Measurements from ENCODE around the gene PPP4R4. TPM values are rescaled to one million over a fixed set of nuclear protein-coding genes. Genes with fewer than 3 reads are reported as not detected.
A peak's percentile ranks its signal among the peaks of the same experiment; 100 is the strongest.

The PPP4R4 gene
- polyA plus RNA-seq, 1 donor from 2014 or later = 4.8 TPM

DNA sequence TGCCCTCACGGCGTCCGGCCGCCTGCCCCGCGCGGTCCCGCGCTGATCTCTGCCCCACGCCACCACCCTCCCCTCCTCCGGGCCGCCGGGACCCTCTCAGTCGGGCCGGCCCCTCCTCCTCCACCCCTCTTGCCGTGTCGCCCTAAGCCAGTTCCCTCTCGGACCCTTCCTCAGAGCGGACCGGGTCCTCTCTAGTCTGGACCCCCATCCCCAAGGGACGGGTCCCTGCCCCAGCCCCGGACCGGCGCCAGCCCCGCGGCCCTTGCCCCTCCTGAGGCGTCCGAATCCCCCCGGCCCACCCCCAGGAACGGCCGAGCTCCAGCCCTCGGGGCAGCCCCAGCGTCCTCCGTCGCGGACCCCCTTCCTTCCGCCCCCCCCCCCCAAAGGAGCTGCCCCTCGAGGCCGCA, 485 bp downstream of the PPP4R4 start:
- no peak overlapping the region for H3K4me2 ChIP-seq (ENCODE audit: low read length)
- H3K27me3 ChIP-seq (ENCODE audit: insufficient read depth, low read depth, low read length) = peaks cover 30% of the 10 kb centered on the region
- TF ChIP-seq, protein P1, sequence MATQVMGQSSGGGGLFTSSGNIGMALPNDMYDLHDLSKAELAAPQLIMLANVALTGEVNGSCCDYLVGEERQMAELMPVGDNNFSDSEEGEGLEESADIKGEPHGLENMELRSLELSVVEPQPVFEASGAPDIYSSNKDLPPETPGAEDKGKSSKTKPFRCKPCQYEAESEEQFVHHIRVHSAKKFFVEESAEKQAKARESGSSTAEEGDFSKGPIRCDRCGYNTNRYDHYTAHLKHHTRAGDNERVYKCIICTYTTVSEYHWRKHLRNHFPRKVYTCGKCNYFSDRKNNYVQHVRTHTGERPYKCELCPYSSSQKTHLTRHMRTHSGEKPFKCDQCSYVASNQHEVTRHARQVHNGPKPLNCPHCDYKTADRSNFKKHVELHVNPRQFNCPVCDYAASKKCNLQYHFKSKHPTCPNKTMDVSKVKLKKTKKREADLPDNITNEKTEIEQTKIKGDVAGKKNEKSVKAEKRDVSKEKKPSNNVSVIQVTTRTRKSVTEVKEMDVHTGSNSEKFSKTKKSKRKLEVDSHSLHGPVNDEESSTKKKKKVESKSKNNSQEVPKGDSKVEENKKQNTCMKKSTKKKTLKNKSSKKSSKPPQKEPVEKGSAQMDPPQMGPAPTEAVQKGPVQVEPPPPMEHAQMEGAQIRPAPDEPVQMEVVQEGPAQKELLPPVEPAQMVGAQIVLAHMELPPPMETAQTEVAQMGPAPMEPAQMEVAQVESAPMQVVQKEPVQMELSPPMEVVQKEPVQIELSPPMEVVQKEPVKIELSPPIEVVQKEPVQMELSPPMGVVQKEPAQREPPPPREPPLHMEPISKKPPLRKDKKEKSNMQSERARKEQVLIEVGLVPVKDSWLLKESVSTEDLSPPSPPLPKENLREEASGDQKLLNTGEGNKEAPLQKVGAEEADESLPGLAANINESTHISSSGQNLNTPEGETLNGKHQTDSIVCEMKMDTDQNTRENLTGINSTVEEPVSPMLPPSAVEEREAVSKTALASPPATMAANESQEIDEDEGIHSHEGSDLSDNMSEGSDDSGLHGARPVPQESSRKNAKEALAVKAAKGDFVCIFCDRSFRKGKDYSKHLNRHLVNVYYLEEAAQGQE (IDR thresholded peaks at IDR 0.05; ENCODE audit: borderline replicate concordance) = no peak
- no peak for TF ChIP-seq MXI1 (conservative IDR thresholded peaks at IDR 0.05; ENCODE audit: poor library complexity, severe bottlenecking)
- TF ChIP-seq POLR2AphosphoS5 (IDR thresholded peaks at IDR 0.05) = no peak
- TF ChIP-seq RAD21 (conservative IDR thresholded peaks at IDR 0.05) = no peak
- TF ChIP-seq TAF1 (IDR thresholded peaks at IDR 0.05; ENCODE audit: low read depth) = no peak
- TF ChIP-seq EZH2 (IDR thresholded peaks at IDR 0.05; ENCODE audit: borderline replicate concordance, insufficient read depth, low read length, poor library complexity, severe bottlenecking) = no peak
- no peak for TF ChIP-seq CTCF (IDR thresholded peaks at IDR 0.05; ENCODE audit: poor library complexity, severe bottlenecking)
- no peak for TF ChIP-seq SMC3 (conservative IDR thresholded peaks at IDR 0.05; ENCODE audit: poor library complexity)
- TF ChIP-seq EP300 (conservative IDR thresholded peaks at IDR 0.05; ENCODE audit: poor library complexity, severe bottlenecking) = no peak
- no peaks in the 10 kb centered on the region for H3K9me3 ChIP-seq (ENCODE audit: low read length)
- no peak overlapping the region for H3K27ac ChIP-seq (ENCODE audit: low read length)
- H3F3A ChIP-seq (ENCODE audit: insufficient read depth, low read length, poor library complexity, severe bottlenecking) = no peaks in the 10 kb centered on the region
- no peaks in the 10 kb centered on the region for H3K79me2 ChIP-seq (replicated peaks; ENCODE audit: insufficient read depth, low read length)
- H2AFZ ChIP-seq (ENCODE audit: low read depth, low read length) = no peak overlapping the region
- H3K9me2 ChIP-seq (ENCODE audit: insufficient read depth, low read length) = no peaks in the 10 kb centered on the region
- peak overlapping the region; percentile 57 for H3K9ac ChIP-seq (ENCODE audit: low read length)
- no peaks in the 10 kb centered on the region for H4K20me1 ChIP-seq (ENCODE audit: insufficient read depth)
- peak overlapping the region; percentile 77 for H3K4me3 ChIP-seq (ENCODE audit: low read length)
- H3K36me3 ChIP-seq (ENCODE audit: insufficient read depth, low read length) = no peaks in the 10 kb centered on the region

- H3K79me2 ChIP-seq (replicated peaks; ENCODE audit: insufficient read depth, low read length) = no peaks in the 10 kb centered on the region
- H3K36me3 ChIP-seq (ENCODE audit: insufficient read depth, low read length) = no peaks in the 10 kb centered on the region
- no peak for TF ChIP-seq MXI1 (conservative IDR thresholded peaks at IDR 0.05; ENCODE audit: poor library complexity, severe bottlenecking)
- peak overlapping the region; percentile 57 for H3K9ac ChIP-seq (ENCODE audit: low read length)
- H4K20me1 ChIP-seq (ENCODE audit: insufficient read depth) = no peaks in the 10 kb centered on the region
- H3K4me2 ChIP-seq (ENCODE audit: low read length) = peak overlapping the region; percentile 13
- no peak overlapping the region for H2AFZ ChIP-seq (ENCODE audit: low read depth, low read length)
- no peak overlapping the region for H3K27ac ChIP-seq (ENCODE audit: low read length)
- no peaks in the 10 kb centered on the region for H3F3A ChIP-seq (ENCODE audit: insufficient read depth, low read length, poor library complexity, severe bottlenecking)
- H3K4me3 ChIP-seq (ENCODE audit: low read length) = peak overlapping the region; percentile 77
- H3K9me3 ChIP-seq (ENCODE audit: low read length) = no peaks in the 10 kb centered on the region
- H3K27me3 ChIP-seq (ENCODE audit: insufficient read depth, low read depth, low read length) = peaks cover 30% of the 10 kb centered on the region
- H3K9me2 ChIP-seq (ENCODE audit: insufficient read depth, low read length) = no peaks in the 10 kb centered on the region
Measured at GRCh38 chr14:94175011-94175745, 1.1 kb downstream of the PPP4R4 start.
